Measurements from ENCODE around the gene RNF26. TPM values are rescaled to one million over a fixed set of nuclear protein-coding genes. Genes with fewer than 3 reads are reported as not detected.
A peak's percentile ranks its signal among the peaks of the same experiment; 100 is the strongest.

RNF26 gene
- total and polyA plus RNA-seq, 2 of the 13 experiments (the other 11 are each of a cell fraction or from before 2014, with no cell fraction given) = 11.9 to 26.3 TPM

- peak; percentile 31 for TF ChIP-seq RBM39 (IDR thresholded peaks at IDR 0.05; ENCODE audit: low read depth, low read length, poor library complexity, severe bottlenecking)
- TF ChIP-seq DRAP1 (CRISPR knock-in tag; IDR thresholded peaks at IDR 0.05) = peak; percentile 54; the same call in 1 of the 2 replicates
- no peak for TF ChIP-seq ZFP62 (CRISPR knock-in tag; IDR thresholded peaks at IDR 0.05)
- TF ChIP-seq ZNF251 (CRISPR knock-in tag; IDR thresholded peaks at IDR 0.05) = no peak
- TF ChIP-seq ZNF678 (CRISPR knock-in tag; IDR thresholded peaks at IDR 0.05) = 0 out of 2 replicates have a peak, but pooled peaks have one; percentile 50
- TF ChIP-seq RXRA (CRISPR knock-in tag; IDR thresholded peaks at IDR 0.05) = peak; percentile 87
- no peak for TF ChIP-seq KMT2B (CRISPR knock-in tag; IDR thresholded peaks at IDR 0.05)
- peak; percentile 47; the same call in 1 of the 2 replicates for TF ChIP-seq CREB1 (IDR thresholded peaks at IDR 0.05)
- TF ChIP-seq CREB1 (CRISPR knock-in tag; IDR thresholded peaks at IDR 0.05) = peak; percentile 76
- no peak for TF ChIP-seq RORA (CRISPR knock-in tag; IDR thresholded peaks at IDR 0.05)
- TF ChIP-seq ZNF746 (CRISPR knock-in tag; IDR thresholded peaks at IDR 0.05) = peak; percentile 41; the same call in 1 of the 2 replicates
- no peak for TF ChIP-seq SRF (IDR thresholded peaks at IDR 0.05; ENCODE audit: low read depth, low read length)
- 0 out of 2 replicates have a peak, but pooled peaks have one; percentile 68 for TF ChIP-seq ZNF589 (CRISPR knock-in tag; conservative IDR thresholded peaks at IDR 0.05)
- TF ChIP-seq ZNF747 (CRISPR knock-in tag; IDR thresholded peaks at IDR 0.05; ENCODE audit: borderline replicate concordance) = peak; percentile 49; the same call in 1 of the 2 replicates
- TF ChIP-seq GLMP (CRISPR knock-in tag; IDR thresholded peaks at IDR 0.05; ENCODE audit: borderline replicate concordance) = no peak
- TF ChIP-seq ZBTB10 (CRISPR knock-in tag; IDR thresholded peaks at IDR 0.05; ENCODE audit: borderline replicate concordance) = peak; percentile 48; the same call in 1 of the 2 replicates
- no peak for TF ChIP-seq ZNF274 (CRISPR knock-in tag; IDR thresholded peaks at IDR 0.05)
- no peak for TF ChIP-seq ARHGAP35 (CRISPR knock-in tag; IDR thresholded peaks at IDR 0.05; ENCODE audit: borderline replicate concordance)
- no peak for TF ChIP-seq ZNF160 (CRISPR knock-in tag; IDR thresholded peaks at IDR 0.05)
- no peak for TF ChIP-seq MAF1 (CRISPR knock-in tag; IDR thresholded peaks at IDR 0.05; ENCODE audit: borderline replicate concordance)
- TF ChIP-seq ZBED4 (CRISPR knock-in tag; IDR thresholded peaks at IDR 0.05; ENCODE audit: borderline replicate concordance) = peak; percentile 77
These were observed 34.1 kb downstream of the RNF26 start (continued) for GRCh38 chr11:119368121-119369034.
